Urothelium cell line (cell line): Measurements from ENCODE around the gene HDAC4.

ENCODE experiments used
- DNase-seq: peaks from one replicate; pipeline ENCODE4 v3.0.0; 2011; ENCODE audit warnings: low spot score, mixed read lengths
- FAIRE-seq: peaks from 2 replicates; lab custom pipeline; 2011; peaks lifted over from hg19 to GRCh38; lab: Jason Lieb, UNC

The HDAC4 gene

DNA sequence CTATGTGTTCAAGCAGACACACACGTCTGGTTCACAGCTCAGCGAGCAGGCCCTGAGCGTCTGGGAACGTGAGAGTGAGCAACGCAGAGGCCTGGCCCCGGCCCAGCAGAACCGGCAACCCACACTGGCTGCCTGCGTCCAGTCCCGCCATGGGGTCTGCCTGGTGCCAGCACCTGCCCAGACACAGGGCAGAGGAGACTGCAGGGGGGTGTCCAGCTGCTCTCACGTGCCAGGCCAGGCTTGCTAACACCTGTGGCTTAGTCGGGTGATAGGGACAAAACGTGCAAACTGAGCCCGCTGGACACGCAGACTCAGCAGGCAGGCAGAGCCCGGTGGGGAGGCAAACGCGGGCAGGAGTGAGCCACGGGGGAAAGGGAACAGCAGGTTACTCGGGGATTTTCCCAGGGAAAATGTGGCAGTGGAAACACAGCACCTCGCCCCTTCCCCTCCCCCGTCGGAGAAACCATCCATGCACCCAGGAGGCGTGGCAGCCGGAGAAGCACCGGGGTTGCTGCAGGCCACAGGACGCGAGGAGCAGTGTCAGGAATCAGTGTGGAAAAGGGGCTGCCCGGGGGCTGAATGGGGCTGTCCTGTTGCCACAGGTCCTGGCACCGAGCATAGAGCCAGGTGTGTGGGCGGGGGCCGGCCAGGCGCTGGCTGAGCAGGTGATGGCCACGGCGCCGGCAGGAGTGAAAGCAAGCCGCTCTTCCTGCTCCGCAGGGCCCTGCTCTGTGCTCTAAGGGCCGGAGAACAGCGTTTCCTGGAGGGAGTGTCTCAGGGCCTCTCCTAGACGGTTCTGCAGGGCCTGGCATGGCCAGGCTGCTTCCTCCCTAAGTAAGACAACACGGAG lies 154.7 kb downstream of the HDAC4 start:
- no peak for FAIRE-seq
- DNase-seq = no peak

DNA sequence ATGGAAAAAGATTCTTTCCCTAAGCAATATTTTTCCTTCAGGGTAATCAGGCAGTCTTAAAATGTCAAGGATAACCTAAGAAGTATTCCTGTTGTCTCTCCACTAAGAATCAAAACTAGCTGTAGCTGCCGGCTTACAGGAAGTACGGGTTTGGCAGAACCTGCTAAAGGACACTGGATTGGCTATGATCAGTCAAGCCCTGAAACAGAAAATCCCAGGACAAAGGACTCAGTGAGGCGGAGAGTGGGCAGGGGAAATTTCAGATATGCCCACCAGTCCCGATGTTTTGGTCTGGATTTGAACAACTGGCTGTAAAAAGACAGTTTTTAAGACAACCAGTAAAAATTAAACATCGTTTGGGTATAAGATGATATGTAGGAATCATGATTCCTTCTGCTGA lies 155.7 kb downstream of the HDAC4 start:
- DNase-seq (no peak), FAIRE-seq (no peak)

DNA sequence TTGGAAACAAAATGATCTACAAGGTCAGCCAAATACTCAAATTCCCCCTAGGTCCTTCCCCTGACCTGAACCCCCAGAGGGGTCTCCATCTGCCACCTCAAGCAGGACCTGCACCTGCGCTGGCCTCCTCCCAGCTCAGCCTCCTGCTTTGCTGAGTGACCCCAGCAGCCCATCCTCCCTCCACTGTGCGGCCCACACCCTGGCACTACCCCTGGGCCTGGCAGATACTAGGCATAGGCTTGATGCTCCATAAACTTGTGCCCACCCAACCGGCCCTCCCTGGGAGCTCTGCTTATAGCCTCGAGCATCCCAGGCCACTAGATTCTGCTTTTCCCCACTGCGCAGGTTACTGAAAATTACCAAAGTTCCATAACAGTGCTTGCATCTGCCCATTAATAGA lies 156.2 kb downstream of the HDAC4 start:
- DNase-seq (no peak), FAIRE-seq (no peak)

DNA sequence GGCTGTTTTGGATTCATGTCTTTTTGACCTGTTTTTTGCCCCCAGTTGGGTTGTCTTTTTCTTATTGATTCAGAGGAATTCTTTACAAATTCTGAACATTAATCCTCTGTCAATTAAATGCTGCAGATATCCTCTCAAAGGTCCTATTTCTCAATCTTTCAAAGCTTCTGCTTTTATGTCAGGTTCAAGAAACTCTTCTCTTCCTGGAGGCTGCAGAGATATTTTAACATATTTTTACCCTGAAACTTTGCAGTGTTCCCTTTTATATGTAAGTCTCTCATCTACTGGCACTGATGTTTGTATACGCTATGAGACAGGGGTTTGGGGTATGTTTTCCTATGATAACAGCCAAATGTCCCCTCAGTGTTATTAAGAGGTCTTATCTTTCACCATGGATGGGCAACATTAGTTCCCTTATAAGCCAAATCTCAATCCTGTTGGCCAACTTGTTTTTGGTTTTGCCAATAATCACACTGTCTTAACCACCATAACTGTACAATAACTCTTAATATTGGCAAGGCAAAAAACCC lies 159.3 kb downstream of the HDAC4 start:
- no peak for FAIRE-seq
- no peak for DNase-seq

DNA sequence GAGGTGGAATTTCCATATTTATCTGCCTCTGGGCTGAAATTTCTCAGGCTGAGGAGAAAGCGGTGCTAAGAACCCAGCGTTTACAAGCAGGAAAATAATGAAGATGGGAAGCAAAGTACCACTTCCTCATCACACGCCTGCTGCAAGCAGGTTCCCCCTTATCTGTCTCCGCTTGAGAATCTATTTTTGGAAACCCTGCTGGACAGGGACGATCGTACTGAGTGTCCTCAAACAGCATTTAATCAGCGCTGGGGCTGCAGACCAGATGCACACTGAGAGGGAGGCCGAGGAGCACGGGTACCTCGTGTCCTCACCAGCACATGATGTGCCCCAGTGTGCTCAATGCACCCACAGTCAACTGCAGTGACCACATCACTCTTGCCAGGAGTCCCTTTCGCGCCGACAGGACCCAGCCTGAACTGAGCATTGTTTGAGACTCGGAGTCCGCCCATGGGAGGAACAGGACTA lies 160.4 kb downstream of the HDAC4 start:
- DNase-seq = no peak

DNA sequence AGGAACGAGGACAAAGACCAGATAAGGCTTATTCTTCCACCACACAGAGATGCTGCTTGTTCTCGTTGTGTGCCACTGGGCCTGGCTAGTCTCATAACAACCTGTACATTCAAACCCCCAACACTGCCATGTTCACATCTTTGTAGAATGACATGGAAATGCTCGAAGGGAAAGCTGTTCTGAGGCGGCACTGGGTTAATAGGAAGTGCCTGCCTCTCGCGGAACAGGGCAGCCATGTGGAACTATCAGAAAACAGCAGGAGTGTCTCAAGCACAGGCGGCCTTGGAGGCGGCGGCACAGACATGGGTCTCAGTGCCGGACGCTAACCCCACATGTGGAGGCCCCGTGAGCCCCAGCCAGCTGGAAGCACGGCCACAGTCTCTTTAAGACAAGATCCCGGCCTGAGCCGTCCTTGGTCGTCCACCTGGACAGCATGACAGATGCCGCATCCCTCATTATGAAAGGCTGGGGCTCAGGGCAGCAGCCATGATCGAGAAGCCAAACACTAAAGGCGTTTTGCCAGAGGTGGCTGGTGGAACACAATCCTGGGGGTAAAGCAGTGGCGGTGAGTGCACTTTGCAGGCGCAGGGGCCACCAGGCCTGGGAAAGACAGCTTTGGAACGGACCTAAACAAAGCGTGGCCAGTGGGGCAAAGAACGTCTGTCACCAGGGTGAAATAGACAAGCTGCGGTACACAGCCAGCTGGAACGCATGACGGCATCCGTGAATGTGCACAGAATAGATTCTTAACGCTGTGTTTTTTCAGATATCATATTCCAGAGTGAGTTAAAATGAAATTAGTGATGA lies 161.0 kb downstream of the HDAC4 start:
- DNase-seq = no peak
- FAIRE-seq = no peak

More for the DNA sequence above, 160.4 kb downstream of the HDAC4 start:
- no peak for FAIRE-seq

DNA sequence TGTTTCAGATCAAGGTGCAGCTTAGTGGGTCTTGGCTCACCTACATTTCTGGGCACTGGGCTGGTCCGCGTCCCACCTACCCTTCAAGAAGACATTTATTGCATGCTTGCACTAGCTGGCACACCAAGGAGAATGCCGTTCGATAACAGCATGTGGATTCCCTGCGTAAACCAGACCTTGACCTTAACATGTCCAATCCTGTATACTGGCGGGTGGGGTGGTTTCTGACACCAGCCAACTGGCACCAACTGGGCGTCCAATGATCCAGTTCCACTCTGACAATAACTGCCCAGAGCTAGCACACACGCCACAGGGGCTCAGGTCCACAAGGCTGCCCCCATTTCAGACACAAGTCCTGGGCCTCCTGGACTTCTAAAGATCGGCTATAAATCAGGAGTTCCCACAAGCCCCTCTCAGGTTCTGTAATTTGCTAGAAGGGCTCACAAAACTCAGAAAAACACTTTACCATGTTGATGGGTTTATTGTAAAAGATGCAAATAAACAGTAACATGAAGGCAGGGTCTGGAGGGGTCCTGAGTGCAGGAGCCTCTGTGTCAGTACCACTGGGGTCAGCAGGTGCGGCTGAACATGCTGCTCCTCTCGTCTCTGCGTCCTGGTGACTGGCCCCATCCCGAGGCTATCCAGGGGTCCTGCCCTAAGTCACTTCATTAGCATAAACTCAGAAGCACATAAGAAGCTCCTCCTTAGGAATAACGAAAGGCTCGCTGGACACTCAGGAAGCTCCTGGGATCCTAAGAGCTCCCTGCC lies 161.8 kb downstream of the HDAC4 start:
- no peak for FAIRE-seq

DNA sequence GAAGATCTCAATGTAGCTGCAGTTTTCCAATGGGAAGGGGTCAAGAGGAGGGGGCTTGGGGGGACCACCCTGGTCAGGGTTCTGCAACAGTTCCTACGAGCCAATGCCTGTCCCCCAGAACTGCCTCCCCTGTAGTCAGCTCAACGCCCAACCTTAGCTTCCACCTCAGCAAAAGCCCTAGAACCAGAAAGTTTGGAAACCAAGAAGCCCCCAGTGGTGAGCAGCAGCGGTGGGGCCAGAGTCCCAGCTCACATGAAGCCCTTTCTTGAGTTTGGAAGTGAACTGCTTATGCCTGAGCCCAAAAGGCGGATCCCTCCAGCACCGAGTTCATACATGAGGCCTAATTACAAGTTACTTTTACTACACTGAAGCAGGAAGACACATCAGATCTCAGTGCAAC lies 162.4 kb downstream of the HDAC4 start:
- DNase-seq (no peak), FAIRE-seq (no peak)

More for the DNA sequence above, 161.8 kb downstream of the HDAC4 start:
- DNase-seq = no peak

DNA sequence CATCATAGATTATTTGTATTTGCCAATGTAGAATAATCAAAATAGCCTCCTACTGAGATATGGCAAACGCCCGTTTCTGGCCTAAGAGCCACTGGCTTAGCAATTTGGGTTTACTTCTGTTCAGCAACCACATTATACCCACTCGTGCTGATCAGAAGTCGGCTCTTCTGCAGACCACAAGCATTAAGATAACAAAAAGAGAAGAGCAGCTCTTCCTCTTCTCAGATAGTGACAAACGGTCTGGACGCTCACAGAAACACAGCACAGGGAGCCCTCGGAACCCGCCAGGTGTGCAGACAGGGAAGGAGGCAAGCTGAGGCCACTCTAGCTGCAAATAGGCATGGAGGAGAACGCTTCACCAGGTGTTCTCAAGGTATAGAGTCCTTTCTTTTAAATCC lies 164.0 kb downstream of the HDAC4 start:
- no peak for DNase-seq
- FAIRE-seq = no peak

DNA sequence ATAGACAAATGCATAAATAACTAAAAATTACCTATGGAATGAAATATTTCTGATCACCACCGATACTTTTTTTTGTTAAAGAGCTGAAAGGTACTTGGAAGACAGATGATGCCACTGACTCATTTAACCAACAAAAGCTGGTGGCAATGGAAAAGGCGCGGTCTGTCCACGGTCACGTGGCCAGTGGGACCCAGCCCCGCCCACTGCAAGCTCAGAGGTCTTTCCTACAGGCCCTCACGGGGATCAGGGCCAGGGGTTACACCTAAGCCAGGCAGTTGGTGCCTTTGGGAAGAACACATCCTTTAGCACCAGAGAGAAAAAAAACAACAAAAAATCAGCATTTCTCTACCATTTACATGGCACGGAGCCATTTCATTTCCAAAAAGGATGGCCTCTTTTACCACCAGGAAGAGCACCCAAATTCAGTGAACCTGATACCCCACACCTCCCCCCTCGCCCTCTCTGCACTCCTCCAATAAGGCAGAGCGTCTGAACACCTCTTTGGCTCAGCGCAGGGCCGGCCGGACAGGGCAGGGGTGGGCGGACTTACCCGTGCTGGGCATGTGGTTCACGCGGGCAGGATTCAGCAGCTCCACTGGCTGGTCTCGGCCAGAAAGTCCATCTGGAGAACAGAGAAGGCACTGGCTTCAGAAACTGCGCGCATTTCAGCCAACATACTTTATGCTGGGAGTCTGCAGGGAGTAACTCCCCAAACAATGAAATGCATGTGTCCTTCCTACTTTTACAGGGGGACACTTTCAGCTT lies 164.6 kb downstream of the HDAC4 start:
- DNase-seq = no peak
- no peak for FAIRE-seq

DNA sequence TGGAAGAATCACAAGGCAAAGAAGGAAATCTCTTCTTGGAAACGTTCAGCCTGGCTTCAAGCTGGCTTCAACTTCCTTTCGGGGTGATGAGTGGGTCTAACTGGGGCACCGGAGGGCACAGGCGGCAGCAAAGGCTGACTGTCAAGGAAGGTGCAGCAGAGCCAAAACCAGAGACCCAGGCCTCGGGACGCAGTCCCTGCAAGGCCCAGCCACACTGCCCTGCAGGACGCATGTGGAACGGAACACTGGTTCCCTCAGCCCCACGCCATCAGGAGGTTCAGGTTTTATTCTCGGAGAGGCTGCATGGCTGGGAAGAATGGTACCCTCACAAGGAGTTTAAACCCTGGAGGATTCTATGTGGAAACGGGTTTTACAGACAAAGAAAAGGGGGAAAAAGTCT lies 165.5 kb downstream of the HDAC4 start:
- FAIRE-seq (no peak), DNase-seq (no peak)

DNA sequence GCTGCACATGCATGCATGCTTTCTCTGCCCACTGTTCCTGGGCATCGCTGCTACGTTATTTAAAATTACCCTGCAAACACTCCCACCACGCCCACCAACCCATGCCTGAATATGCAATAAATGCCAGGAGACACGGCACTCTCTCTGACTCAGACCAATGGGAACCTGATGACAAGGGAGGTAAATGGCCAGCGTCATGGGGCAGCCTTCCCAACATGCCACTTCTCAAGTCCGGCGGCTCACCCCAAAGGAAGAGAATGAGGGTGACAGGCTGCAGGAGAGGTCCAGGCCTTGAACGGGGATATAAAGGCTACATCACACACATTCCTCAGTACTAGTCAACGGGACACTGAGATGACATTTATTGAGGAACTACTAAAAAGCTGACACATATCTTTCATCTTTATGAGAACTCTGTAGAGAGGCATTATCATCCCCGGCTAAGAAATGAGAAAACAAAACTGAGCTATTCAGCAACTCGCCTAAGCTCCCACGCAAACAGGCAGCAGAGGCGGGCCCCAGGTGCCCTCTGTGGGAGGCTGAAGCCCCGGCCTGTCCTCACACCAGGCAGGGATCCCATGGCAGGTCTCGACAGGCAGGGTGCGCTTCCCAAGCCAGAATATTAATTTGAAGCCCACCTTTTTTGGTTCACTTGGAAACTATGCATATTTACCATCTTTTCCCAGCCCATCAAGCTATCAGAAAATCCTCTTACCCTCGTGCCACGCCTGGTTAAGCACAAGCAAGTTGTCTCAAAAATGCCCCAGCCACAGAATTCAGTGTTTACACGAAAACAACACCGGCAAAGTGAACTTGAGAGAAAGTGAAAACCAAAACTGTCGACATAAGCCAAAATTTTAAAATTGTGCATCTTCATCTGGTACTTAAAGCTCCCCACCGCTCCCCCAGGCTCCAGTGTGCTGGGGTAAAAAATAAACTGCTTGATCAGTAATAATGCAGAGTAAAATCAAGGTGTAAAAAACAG lies 166.3 kb downstream of the HDAC4 start:
- FAIRE-seq (no peak), DNase-seq (no peak)

DNA sequence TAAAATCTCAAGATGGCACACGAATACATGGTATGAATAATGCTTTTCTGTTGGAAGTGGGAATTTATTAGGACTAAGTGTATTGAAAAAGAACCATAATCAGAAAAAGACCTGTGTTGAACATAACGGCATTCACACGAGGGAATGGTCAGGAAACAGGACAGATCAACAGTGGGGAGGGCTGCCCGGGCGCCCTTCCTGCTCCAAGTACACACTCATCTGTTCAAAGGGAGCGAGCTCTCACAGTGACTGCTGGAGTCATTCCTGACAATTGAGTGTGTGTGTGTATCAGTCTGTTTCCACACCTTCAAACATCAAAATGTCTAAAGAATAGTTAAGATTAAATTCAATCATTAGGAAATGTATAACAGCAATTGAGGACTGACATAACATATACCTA lies 167.2 kb downstream of the HDAC4 start:
- FAIRE-seq (no peak), DNase-seq (no peak)

DNA sequence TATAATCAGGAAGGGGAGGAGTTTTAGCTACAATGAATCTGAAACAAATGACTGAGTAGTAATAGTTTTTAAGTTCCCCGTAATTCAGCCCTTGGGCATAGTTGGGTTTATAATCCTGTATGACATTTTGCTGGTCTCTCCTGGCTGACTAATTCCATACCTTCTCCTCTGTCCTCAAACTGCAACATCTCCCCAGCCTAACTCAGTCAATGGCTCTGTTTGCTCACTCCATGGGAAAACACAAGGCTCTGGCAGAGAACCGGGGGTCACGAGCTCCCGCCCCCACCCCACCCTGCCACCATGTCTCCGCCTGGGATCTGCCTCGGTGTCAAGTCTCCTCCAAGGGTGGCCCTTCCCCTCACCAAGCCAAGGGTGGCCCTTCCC lies 168.6 kb downstream of the HDAC4 start:
- DNase-seq (no peak), FAIRE-seq (no peak)

DNA sequence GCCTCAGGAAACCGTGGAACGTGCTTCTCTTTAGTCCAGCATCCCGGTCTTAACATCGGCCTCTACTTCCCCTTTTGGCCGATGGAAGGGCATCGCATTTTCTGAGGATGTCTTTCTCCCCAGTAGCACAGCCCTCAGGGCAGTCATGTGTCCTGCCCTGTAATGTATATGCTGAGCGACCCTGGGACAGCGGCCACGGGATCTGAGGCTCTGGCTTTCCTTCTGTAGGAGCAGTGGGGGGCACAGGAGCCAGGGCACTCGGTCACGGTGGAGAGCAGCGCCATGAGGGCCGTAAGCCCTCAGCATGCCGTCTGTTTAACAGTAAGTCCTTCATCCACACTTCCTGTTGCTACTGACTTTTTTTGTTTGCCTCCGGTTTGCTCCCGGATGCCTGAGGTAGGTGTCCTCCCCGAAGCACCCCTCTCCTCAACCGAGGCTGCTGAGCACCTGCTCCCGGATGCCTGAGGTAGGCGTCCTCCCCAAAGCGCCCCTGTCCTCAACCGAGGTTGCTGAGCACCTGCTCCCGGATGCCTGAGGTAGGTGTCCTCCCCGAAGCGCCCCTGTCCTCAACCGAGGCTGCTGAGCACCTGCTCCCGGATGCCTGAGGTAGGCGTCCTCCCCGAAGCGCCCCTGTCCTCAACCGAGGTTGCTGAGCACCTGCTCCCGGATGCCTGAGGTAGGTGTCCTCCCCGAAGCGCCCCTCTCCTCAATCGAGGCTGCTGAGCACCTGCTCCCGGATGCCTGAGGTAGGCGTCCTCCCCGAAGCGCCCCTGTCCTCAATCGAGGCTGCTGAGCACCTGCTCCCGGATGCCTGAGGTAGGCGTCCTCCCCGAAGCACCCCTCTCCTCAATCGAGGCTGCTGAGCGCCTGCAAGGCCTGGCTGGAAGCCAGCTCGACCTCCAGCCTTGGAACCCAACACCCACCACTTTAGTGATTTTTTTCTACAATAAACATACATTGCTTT lies 169.3 kb downstream of the HDAC4 start:
- no peak for FAIRE-seq
- no peak for DNase-seq

DNA sequence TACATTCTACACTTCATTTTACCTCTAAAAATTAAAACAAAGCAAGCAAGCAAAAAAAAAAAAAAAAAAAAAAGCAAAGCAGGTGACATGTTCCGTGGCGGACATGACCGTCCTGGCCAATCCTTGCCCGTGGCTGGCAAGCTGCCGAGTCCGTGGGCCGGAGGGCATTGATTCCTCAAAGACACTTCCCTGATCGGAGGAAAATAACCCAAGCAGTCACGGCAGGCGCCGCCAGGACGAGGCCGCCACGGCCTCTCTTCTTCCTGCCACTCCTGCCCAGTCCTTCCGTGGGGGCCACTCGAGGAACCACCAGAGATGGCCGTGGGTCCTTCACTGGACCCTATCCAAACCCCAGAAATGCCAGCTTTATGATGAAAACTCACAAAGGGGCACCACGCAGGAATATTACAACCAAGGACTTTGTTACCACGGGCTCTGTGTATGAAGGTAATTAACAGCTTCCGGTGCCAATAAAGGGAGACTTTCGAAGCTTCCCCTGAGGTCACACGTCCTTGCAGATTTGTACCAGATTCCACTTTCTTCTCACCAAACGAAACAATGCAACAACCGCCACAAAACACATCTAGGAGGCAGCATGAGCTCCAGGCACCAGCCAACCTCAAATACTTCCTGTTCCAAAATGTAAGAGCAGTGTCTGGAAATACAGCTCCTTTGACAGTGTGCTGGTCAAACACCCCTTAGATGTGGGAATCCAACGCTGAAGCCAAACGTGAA lies 170.3 kb downstream of the HDAC4 start:
- DNase-seq (no peak), FAIRE-seq (no peak)

DNA sequence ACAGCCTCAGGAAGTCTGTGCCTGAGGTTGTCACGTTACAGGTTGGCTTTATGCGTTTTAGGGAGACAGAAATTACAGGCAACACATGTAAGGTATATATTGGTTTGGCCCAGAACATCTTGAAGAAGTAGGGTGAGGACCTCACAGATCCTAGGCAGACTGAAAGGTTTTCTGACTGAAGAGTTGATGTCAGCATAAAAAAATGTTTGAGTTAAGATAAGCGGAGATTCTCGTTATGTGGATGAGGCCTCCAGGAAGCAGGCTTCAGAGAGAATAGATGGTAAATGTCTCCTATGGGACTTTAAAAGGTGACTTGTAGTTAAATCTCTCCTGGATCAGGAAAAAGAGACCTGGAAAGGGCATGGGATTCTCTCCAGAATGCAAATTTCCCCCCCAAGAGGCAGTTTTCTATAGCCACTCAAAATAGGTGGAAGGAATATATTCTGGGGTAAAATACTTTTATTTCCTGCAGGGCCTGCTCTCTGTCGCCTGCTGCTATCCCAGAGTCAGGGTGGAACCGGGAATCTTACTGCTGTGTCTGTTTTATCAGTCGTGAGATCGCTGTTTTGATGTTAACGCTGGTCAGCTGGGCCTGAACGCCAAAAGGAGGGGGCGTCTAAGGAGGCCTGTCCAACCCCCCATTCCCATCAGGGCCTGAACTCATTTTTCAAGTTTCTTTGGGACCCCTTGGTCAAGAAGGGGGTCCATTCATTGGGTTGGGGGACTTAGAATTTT lies 171.1 kb downstream of the HDAC4 start:
- DNase-seq (no peak), FAIRE-seq (no peak)
